Right lobe of liver (tissue), 4 donors: ENCODE data around the gene MCFD2.

ENCODE experiments used
- POLR2A ChIP-seq: fragments of 450-650 bp; IDR thresholded peaks from one replicate; pipeline ENCODE4 v1.6.1; 2017; ENCODE audit warnings: antibody characterized with exemption, mild to moderate bottlenecking
- TF ChIP-seq, protein P1 (sequence below), 4 donors: fragments of 200-600 bp in 3 of 4; fragments of 450-650 bp in 1 of 4; IDR thresholded peaks; one replicate each; pipeline versions ENCODE4 v1.5.1 to v1.8.0; 2016 to 2022; ENCODE audit warnings: antibody characterized with exemption in 4 of 4, mild to moderate bottlenecking in 2 of 4
- donor health status: DM: no; HTN: no; CAD: no.
- donor health status: DM: no; HTN: no; CAD: no.
- donor health status: DM: no; HTN: yes; CAD: no.

- TF ChIP-seq, protein P1, sequence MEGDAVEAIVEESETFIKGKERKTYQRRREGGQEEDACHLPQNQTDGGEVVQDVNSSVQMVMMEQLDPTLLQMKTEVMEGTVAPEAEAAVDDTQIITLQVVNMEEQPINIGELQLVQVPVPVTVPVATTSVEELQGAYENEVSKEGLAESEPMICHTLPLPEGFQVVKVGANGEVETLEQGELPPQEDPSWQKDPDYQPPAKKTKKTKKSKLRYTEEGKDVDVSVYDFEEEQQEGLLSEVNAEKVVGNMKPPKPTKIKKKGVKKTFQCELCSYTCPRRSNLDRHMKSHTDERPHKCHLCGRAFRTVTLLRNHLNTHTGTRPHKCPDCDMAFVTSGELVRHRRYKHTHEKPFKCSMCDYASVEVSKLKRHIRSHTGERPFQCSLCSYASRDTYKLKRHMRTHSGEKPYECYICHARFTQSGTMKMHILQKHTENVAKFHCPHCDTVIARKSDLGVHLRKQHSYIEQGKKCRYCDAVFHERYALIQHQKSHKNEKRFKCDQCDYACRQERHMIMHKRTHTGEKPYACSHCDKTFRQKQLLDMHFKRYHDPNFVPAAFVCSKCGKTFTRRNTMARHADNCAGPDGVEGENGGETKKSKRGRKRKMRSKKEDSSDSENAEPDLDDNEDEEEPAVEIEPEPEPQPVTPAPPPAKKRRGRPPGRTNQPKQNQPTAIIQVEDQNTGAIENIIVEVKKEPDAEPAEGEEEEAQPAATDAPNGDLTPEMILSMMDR (IDR thresholded peaks at IDR 0.05): no peak
- no peak for TF ChIP-seq POLR2A
These were observed 36.7 kb downstream of the MCFD2 start for GRCh38 chr2:46878886-46879285.
